Activated CD4-positive, CD25-positive, alpha-beta regulatory T cell treated with anti-CD3 and anti-CD28 coated beads, Interleukin-2, amount 50 U/mL, for 16 hours (primary cell): ENCODE results near the gene USP17L22.
A peak's percentile ranks its signal among the peaks of the same experiment; 100 is the strongest.
"Not testable (repeated sequence)": the region's sequence is repeated elsewhere in the genome, so short reads cannot be mapped to it uniquely, and the experiment has no call there.

Experiments
- DNase-seq: peaks from one replicate; pipeline ENCODE4 v3.0.0-alpha.2; 2020; ENCODE audit warnings: low read depth, low spot score

USP17L22 gene

DNA sequence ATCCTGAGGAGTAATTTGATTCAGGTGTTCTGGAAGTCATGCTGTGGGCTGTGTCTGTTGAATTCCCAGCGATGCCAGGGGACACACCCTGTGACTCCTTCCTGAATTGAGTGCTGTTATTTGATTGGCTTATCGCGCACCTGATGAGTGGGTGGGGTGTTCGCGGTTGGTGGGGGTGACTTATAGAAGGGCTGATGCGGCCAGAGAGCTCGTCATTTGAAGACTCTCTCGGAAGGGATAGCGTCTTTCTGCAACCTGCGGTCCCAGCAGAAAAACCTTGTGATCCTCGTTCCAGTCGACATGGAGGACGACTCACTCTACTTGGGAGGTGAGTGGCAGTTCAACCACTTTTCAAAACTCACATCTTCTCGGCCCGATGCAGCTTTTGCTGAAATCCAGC lies at the start of gene USP17L22:
USP17L22 (plus strand) TSS at position 301 of the 400 bp plus-strand sequence; CDS start at position 301, 0 bp downstream.
- not testable (repeated sequence) for DNase-seq

DNA sequence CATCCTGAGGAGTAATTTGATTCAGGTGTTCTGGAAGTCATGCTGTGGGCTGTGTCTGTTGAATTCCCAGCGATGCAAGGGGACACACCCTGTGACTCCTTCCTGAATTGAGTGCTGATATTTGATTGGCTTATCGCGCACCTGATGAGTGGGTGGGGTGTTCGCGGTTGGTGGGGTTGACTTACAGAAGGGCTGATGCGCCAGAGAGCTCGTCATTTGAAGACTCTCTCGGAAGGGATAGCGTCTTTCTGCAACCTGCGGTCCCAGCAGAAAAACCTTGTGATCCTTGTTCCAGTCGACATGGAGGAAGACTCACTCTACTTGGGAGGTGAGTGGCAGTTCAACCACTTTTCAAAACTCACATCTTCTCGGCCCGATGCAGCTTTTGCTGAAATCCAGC lies 47.6 kb upstream of the USP17L22 start, which contains the start of gene USP17L12:
USP17L12 (plus strand) TSS at position 301 of the 400 bp plus-strand sequence; CDS start at position 301, 0 bp downstream.
- DNase-seq, result not testable (repeated sequence)

GRCh38 chr4:9224596-9224995 lies 42.8 kb upstream of the USP17L22 start, which contains the start of gene USP17L13:
USP17L13 (plus strand) TSS chr4:9224896; CDS start chr4:9224896, 0 bp downstream.
- not testable (repeated sequence) for DNase-seq

DNA sequence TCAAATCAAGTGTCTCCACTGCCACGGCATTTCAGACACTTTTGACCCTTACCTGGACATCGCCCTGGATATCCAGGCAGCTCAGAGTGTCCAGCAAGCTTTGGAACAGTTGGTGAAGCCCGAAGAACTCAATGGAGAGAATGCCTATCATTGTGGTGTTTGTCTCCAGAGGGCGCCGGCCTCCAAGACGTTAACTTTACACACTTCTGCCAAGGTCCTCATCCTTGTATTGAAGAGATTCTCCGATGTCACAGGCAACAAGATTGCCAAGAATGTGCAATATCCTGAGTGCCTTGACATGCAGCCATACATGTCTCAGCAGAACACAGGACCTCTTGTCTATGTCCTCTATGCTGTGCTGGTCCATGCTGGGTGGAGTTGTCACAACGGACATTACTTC lies 37.2 kb upstream of the USP17L22 start:
- DNase-seq, result not testable (repeated sequence)

DNA sequence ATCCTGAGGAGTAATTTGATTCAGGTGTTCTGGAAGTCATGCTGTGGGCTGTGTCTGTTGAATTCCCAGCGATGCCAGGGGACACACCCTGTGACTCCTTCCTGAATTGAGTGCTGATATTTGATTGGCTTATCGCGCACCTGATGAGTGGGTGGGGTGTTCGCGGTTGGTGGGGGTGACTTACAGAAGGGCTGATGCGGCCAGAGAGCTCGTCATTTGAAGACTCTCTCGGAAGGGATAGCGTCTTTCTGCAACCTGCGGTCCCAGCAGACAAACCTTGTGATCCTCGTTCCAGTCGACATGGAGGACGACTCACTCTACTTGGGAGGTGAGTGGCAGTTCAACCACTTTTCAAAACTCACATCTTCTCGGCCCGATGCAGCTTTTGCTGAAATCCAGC lies 33.3 kb upstream of the USP17L22 start, which contains the start of gene USP17L15:
USP17L15 (plus strand) TSS at position 301 of the 400 bp plus-strand sequence; CDS start at position 301, 0 bp downstream.
- DNase-seq, result not testable (repeated sequence)

GRCh38 chr4:9238461-9238860 lies 29.0 kb upstream of the USP17L22 start:
- not testable (repeated sequence) for DNase-seq

DNA sequence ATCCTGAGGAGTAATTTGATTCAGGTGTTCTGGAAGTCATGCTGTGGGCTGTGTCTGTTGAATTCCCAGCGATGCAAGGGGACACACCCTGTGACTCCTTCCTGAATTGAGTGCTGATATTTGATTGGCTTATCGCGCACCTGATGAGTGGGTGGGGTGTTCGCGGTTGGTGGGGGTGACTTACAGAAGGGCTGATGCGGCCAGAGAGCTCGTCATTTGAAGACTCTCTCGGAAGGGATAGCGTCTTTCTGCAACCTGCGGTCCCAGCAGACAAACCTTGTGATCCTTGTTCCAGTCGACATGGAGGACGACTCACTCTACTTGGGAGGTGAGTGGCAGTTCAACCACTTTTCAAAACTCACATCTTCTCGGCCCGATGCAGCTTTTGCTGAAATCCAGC lies 23.8 kb upstream of the USP17L22 start, which contains the start of gene USP17L17:
USP17L17 (plus strand) TSS at position 301 of the 400 bp plus-strand sequence; CDS start at position 301, 0 bp downstream.
- not testable (repeated sequence) for DNase-seq

GRCh38 chr4:9247953-9248680 lies 19.3 kb upstream of the USP17L22 start, which contains the start of gene USP17L18:
USP17L18 (plus strand) TSS chr4:9248630; CDS start chr4:9248630, 0 bp downstream.
- peak; percentile 1 for DNase-seq

- not testable (repeated sequence) for DNase-seq
These were observed 14.3 kb upstream of the USP17L22 start, which contains the start of gene USP17L19 for GRCh38 chr4:9253078-9253477. USP17L19 (plus strand) TSS chr4:9253378; CDS start chr4:9253378, 0 bp downstream.

DNA sequence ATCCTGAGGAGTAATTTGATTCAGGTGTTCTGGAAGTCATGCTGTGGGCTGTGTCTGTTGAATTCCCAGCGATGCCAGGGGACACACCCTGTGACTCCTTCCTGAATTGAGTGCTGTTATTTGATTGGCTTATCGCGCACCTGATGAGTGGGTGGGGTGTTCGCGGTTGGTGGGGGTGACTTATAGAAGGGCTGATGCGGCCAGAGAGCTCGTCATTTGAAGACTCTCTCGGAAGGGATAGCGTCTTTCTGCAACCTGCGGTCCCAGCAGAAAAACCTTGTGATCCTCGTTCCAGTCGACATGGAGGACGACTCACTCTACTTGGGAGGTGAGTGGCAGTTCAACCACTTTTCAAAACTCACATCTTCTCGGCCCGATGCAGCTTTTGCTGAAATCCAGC lies 9.6 kb upstream of the USP17L22 start, which contains the start of gene USP17L20:
USP17L20 (plus strand) TSS at position 301 of the 400 bp plus-strand sequence; CDS start at position 301, 0 bp downstream.
- not testable (repeated sequence) for DNase-seq

DNA sequence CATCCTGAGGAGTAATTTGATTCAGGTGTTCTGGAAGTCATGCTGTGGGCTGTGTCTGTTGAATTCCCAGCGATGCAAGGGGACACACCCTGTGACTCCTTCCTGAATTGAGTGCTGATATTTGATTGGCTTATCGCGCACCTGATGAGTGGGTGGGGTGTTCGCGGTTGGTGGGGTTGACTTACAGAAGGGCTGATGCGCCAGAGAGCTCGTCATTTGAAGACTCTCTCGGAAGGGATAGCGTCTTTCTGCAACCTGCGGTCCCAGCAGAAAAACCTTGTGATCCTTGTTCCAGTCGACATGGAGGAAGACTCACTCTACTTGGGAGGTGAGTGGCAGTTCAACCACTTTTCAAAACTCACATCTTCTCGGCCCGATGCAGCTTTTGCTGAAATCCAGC lies 4.8 kb upstream of the USP17L22 start, which contains the start of gene USP17L21:
USP17L21 (plus strand) TSS at position 301 of the 400 bp plus-strand sequence; CDS start at position 301, 0 bp downstream.
- not testable (repeated sequence) for DNase-seq

DNA sequence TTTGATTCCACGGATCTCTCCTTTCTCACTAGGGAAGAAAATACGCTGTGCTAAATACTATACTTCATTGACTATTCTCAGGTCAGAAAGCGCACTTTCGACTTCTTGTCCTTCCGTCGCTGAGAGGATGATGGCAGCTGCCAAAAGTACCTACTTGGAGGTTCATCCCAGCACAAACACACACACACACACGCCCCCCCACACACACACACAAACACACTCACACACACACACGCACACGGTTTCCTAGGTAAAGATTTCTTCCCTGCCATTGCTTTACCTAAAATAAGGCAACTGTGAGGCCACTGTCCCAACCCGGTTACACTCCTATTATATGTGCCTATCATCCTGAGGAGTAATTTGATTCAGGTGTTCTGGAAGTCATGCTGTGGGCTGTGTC lies 4.3 kb downstream of the USP17L22 start:
- peak; percentile 0 for DNase-seq
